ENCODE results near the gene PLEKHF1.

- TF ChIP-seq, protein P1, sequence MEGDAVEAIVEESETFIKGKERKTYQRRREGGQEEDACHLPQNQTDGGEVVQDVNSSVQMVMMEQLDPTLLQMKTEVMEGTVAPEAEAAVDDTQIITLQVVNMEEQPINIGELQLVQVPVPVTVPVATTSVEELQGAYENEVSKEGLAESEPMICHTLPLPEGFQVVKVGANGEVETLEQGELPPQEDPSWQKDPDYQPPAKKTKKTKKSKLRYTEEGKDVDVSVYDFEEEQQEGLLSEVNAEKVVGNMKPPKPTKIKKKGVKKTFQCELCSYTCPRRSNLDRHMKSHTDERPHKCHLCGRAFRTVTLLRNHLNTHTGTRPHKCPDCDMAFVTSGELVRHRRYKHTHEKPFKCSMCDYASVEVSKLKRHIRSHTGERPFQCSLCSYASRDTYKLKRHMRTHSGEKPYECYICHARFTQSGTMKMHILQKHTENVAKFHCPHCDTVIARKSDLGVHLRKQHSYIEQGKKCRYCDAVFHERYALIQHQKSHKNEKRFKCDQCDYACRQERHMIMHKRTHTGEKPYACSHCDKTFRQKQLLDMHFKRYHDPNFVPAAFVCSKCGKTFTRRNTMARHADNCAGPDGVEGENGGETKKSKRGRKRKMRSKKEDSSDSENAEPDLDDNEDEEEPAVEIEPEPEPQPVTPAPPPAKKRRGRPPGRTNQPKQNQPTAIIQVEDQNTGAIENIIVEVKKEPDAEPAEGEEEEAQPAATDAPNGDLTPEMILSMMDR (IDR thresholded peaks at IDR 0.05): no peak
- TF ChIP-seq POLR2A (IDR thresholded peaks at IDR 0.05): no peak
These were observed 22.9 kb downstream of the PLEKHF1 start for GRCh38 chr19:29687897-29688728.
